Right lobe of liver (tissue), 4 donors: ENCODE results near the gene GJD2.

Experiments
- POLR2A ChIP-seq: fragments of 450-650 bp; IDR thresholded peaks from one replicate; pipeline ENCODE4 v1.6.1; 2017; ENCODE audit warnings: antibody characterized with exemption, mild to moderate bottlenecking
- TF ChIP-seq, protein P1 (sequence below), 4 donors: fragments of 200-600 bp in 3 of 4; fragments of 450-650 bp in 1 of 4; IDR thresholded peaks; one replicate each; pipeline versions ENCODE4 v1.5.1 to v1.8.0; 2016 to 2022; ENCODE audit warnings: antibody characterized with exemption in 4 of 4, mild to moderate bottlenecking in 2 of 4
- donor health status: DM: no; HTN: no; CAD: no.
- donor health status: DM: no; HTN: no; CAD: no.
- donor health status: DM: no; HTN: yes; CAD: no.

DNA sequence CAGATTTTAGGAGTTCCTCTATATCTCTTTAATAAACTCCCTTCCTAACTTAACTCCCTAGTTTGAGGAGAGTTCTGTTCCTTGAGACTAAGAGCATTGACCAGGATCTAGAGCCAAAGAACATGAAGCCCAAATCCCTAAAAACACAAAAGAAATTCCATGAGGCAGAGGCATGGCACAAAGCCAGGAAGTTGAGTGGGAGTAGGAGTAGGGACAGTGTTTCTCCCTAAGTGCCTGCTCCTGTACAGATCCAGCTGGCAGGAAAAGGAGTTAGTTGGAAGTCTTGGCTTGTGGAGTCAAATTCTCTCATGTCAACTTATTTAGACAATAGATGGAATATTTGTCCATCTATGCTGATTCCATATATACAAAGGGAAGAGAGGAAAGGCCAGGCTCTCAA lies 29.2 kb upstream of the GJD2 start:
- TF ChIP-seq, protein P1, sequence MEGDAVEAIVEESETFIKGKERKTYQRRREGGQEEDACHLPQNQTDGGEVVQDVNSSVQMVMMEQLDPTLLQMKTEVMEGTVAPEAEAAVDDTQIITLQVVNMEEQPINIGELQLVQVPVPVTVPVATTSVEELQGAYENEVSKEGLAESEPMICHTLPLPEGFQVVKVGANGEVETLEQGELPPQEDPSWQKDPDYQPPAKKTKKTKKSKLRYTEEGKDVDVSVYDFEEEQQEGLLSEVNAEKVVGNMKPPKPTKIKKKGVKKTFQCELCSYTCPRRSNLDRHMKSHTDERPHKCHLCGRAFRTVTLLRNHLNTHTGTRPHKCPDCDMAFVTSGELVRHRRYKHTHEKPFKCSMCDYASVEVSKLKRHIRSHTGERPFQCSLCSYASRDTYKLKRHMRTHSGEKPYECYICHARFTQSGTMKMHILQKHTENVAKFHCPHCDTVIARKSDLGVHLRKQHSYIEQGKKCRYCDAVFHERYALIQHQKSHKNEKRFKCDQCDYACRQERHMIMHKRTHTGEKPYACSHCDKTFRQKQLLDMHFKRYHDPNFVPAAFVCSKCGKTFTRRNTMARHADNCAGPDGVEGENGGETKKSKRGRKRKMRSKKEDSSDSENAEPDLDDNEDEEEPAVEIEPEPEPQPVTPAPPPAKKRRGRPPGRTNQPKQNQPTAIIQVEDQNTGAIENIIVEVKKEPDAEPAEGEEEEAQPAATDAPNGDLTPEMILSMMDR (IDR thresholded peaks at IDR 0.05): no peak
- TF ChIP-seq POLR2A: no peak
